OCI-LY7 (cell line): ENCODE measurements around the gene ARHGEF18. TPM values are rescaled to one million over a fixed set of nuclear protein-coding genes. Genes with fewer than 3 reads are reported as not detected.

Experiments used
- BruUV-seq: library from RNA; stranded (reverse); fragments of 400-500 nt; replicated peaks from 2 replicates; lab custom pipeline; 2021; lab: Mats Ljungman, UMichigan
- CTCF ChIA-PET: fragments of 300-600 bp; sonication (Branson Sonifier 250); formaldehyde crosslinking; loops from one replicate; lab custom pipeline; 2022; ENCODE audit warnings: antibody characterized with exemption; ENCODE audit not compliant: unreplicated experiment; lab: Charles Lee
- POLR2A ChIA-PET: fragments of 300-600 bp; sonication (Branson Sonifier 250); formaldehyde crosslinking; loops from one replicate; lab custom pipeline; 2022; ENCODE audit warnings: antibody characterized with exemption; lab: Charles Lee
- DNase-seq: peaks from one replicate; pipeline ENCODE4 v3.0.0-alpha.2; 2015; ENCODE audit warnings: low spot score
- H2AFZ ChIP-seq: fragments of 200-600 bp; sonication (generic), shearing (Covaris generic); 2 replicates; pipeline ENCODE4 v1.6.1; 2014; ENCODE audit warnings: mild to moderate bottlenecking, antibody characterized with exemption, low read length, moderate library complexity
- H3K27ac ChIP-seq: fragments of 200-600 bp; sonication (generic); 2 replicates; pipeline ENCODE4 v1.5.1; 2014; ENCODE audit warnings: mixed run types, low read depth, mild to moderate bottlenecking, moderate library complexity, low read length, inconsistent platforms; ENCODE audit not compliant: poor library complexity, severe bottlenecking
- H3K36me3 ChIP-seq: fragments of 200-600 bp; sonication (generic); 2 replicates; pipeline ENCODE4 v1.6.1; 2014; ENCODE audit warnings: mild to moderate bottlenecking, antibody characterized with exemption, low read length, moderate library complexity, mixed read lengths; ENCODE audit not compliant: insufficient read depth
- H3K4me1 ChIP-seq: fragments of 200-600 bp; sonication (generic); 2 replicates; pipeline ENCODE4 v1.5.1; 2014; ENCODE audit warnings: mild to moderate bottlenecking, low read length; ENCODE audit not compliant: insufficient read depth, poor library complexity, severe bottlenecking
- H3K4me2 ChIP-seq: fragments of 200-600 bp; sonication (generic); 2 replicates; pipeline ENCODE4 v1.6.1; 2014; ENCODE audit warnings: mild to moderate bottlenecking, low read length
- H3K4me3 ChIP-seq: fragments of 200-600 bp; sonication (generic); 2 replicates; pipeline ENCODE4 v1.5.1; 2014; ENCODE audit warnings: mild to moderate bottlenecking, low read depth, low read length; ENCODE audit not compliant: poor library complexity, severe bottlenecking
- H3K79me2 ChIP-seq: fragments of 200-600 bp; sonication (generic); 2 replicates; pipeline ENCODE4 v1.6.1; 2016; ENCODE audit warnings: low read depth, mild to moderate bottlenecking, low read length, moderate library complexity, mixed read lengths; ENCODE audit not compliant: insufficient read depth
- H3K9me2 ChIP-seq: fragments of 200-600 bp; sonication (generic); 2 replicates; pipeline ENCODE4 v1.6.1; 2016; ENCODE audit warnings: mild to moderate bottlenecking, low read length, mixed read lengths; ENCODE audit not compliant: insufficient read depth
- H3K9me3 ChIP-seq: fragments of 200-600 bp; sonication (generic); 2 replicates; pipeline ENCODE4 v1.6.1; 2014; ENCODE audit warnings: mild to moderate bottlenecking, mixed run types, low read length, mixed read lengths
- H4K20me1 ChIP-seq: fragments of 200-600 bp; sonication (generic); 2 replicates; pipeline ENCODE4 v1.6.1; 2014; ENCODE audit warnings: mild to moderate bottlenecking, antibody characterized with exemption, low read length, moderate library complexity, mixed read lengths; ENCODE audit not compliant: insufficient read depth
- CTCF ChIP-seq: fragments of 200-600 bp; sonication (generic); conservative IDR thresholded peaks from 2 replicates; pipeline ENCODE4 v1.5.1; 2014; ENCODE audit warnings: mild to moderate bottlenecking, antibody characterized with exemption, low read length, moderate library complexity, mixed read lengths
- EZH2phosphoT487 ChIP-seq: fragments of 200-600 bp; sonication (generic); IDR thresholded peaks from 2 replicates; pipeline ENCODE4 v1.6.1; 2018; ENCODE audit warnings: low read depth, borderline replicate concordance, mild to moderate bottlenecking, mixed run types, antibody characterized with exemption, low read length, moderate library complexity, mixed read lengths
- intact Hi-C: fragments of 100-400 bp; cut with micrococcal nuclease; formaldehyde crosslinking; loops from one replicate; pipeline ENCODE4 v1.10.0; 2022; ENCODE audit not compliant: unreplicated experiment
- total RNA-seq, 2 experiments: library from RNA; depleted of rRNA in 1 of 2; stranded (reverse); fragments of >200 nt in 1 of 2; shearing (Covaris generic) in 1 of 2; gene quantifications; 2 replicates each; pipeline ENCODE4 v1.2.3, GENCODE V29; 2014 to 2022

ARHGEF18 gene
- total RNA-seq, 2 experiments from 2014 or later, result 48.1 to 55.2 TPM

- Histone ChIP-seq H3K4me3 (no peak overlapping the region), H3K9me2 (no peaks in the 10 kb centered on the region), H3K79me2 (peaks cover 75% of the 10 kb centered on the region), H3K4me1 (peaks cover 16% of the 10 kb centered on the region), H4K20me1 (0 out of 2 replicates have a peak, but pooled peaks cover 5% of the 10 kb centered on the region), H3K9me3 (no peaks in the 10 kb centered on the region), H3K4me2 (no peak overlapping the region), H3K36me3 (peaks cover 77% of the 10 kb centered on the region), H2AFZ (no peak overlapping the region), H3K27ac (no peak overlapping the region)
- CTCF ChIA-PET, result no interaction called here
- POLR2A ChIA-PET, result interaction anchor here (0.7 to 2.2 kb wide), 2 partner anchors 10 to 39 kb away, joined by 5 to 6 read pairs; no protein-coding TSS in a partner anchor
- TF ChIP-seq CTCF (no peak), EZH2phosphoT487 (no peak)
- intact Hi-C loops, result no loop called here
- no peak for DNase-seq
- BruUV-seq, result no TSS peak
These were observed 49.0 kb downstream of the ARHGEF18 start for GRCh38 chr19:7397687-7398086.

Other genes starting within 250 kb of the ARHGEF18 start
- 57.7 and 90.3 TPM in 2 replicates for gene INSR, start 54.5 kb upstream of the ARHGEF18 start, total RNA-seq (2014; rRNA removed; shearing (Covaris generic))
- gene INSR, start 54.5 kb upstream of the ARHGEF18 start, total RNA-seq (2022), result 74.0 and 83.0 TPM in 2 replicates
- not detected in 2 replicates for gene PEX11G, start 140.1 kb downstream of the ARHGEF18 start, total RNA-seq (2014; rRNA removed; shearing (Covaris generic))
- not detected in 2 replicates for gene PEX11G, start 140.1 kb downstream of the ARHGEF18 start, total RNA-seq (2022)
- gene ZNF358, start 167.2 kb downstream of the ARHGEF18 start, total RNA-seq (2014; rRNA removed; shearing (Covaris generic)), result not detected in 2 replicates
- gene ZNF358, start 167.2 kb downstream of the ARHGEF18 start, total RNA-seq (2022), result not detected in 2 replicates
- gene MCOLN1, start 173.7 kb downstream of the ARHGEF18 start, total RNA-seq (2014; rRNA removed; shearing (Covaris generic)), result 2.4 and 7.8 TPM in 2 replicates
- gene MCOLN1, start 173.7 kb downstream of the ARHGEF18 start, total RNA-seq (2022), result 16.7 and 18.3 TPM in 2 replicates
- gene PNPLA6, start 186.8 kb downstream of the ARHGEF18 start, total RNA-seq (2014; rRNA removed; shearing (Covaris generic)), result 50.6 and 54.3 TPM in 2 replicates
- gene PNPLA6, start 186.8 kb downstream of the ARHGEF18 start, total RNA-seq (2022), result 92.4 and 93.0 TPM in 2 replicates
- gene CAMSAP3, start 246.9 kb downstream of the ARHGEF18 start, total RNA-seq (2014; rRNA removed; shearing (Covaris generic)), result 1.1 and 1.6 TPM in 2 replicates
- 1.9 and 2.8 TPM in 2 replicates for gene CAMSAP3, start 246.9 kb downstream of the ARHGEF18 start, total RNA-seq (2022)